CD4-positive, alpha-beta T cell (primary cell): ENCODE results near the gene IGF2BP2. TPM values are rescaled to one million over a fixed set of nuclear protein-coding genes. Genes with fewer than 3 reads are reported as not detected.
A peak's percentile ranks its signal among the peaks of the same experiment; 100 is the strongest.

Experiments
- ATAC-seq: fragments of 200-7000 bp; cut with Tn5 transposase; one replicate; pipeline ENCODE4 v1.10.0; 2022; ENCODE audit warnings: mild to moderate bottlenecking; ENCODE audit not compliant: poor library complexity
- CTCF ChIA-PET: fragments of 350-600 bp; sonication (Branson Sonifier 250); formaldehyde crosslinking; loops from one replicate; lab custom pipeline; 2021; ENCODE audit warnings: antibody characterized with exemption, inconsistent platforms; lab: Charles Lee
- POLR2A ChIA-PET: fragments of 350-600 bp; sonication (Branson Sonifier 250); formaldehyde crosslinking; loops from one replicate; lab custom pipeline; 2021; ENCODE audit warnings: antibody characterized with exemption, inconsistent platforms; lab: Charles Lee
- DNase-seq, 14 experiments: peaks; one replicate each; pipeline ENCODE4 v3.0.0-alpha.2; 2013 to 2020; ENCODE audit warnings: mixed read lengths in 2 of 14
- H3K27ac ChIP-seq, 2 donors: one replicate each; pipeline versions ENCODE4 v1.5.1 to v1.7.0; 2013; ENCODE audit warnings: low read length in 2 of 2, low read depth in 1 of 2, mild to moderate bottlenecking in 1 of 2
- H3K27me3 ChIP-seq, 2 experiments: 1 replicate in 1 of 2; 2 replicates in 1 of 2; pipeline versions ENCODE4 v1.6.1 to v1.7.0; 2013; ENCODE audit warnings: low read length in 2 of 2, control low read depth in 1 of 2, mild to moderate bottlenecking in 1 of 2, moderate library complexity in 1 of 2; ENCODE audit not compliant: insufficient read depth in 2 of 2, control insufficient read depth in 1 of 2
- H3K36me3 ChIP-seq: one replicate; pipeline ENCODE4 v1.6.1; 2013; ENCODE audit warnings: low read length, control low read depth; ENCODE audit not compliant: insufficient read depth
- H3K4me1 ChIP-seq: one replicate; pipeline ENCODE4 v1.6.1; 2013; ENCODE audit warnings: low read length, control low read depth; ENCODE audit not compliant: insufficient read depth
- H3K4me3 ChIP-seq: one replicate; pipeline ENCODE4 v1.5.1; 2013; ENCODE audit warnings: mild to moderate bottlenecking, low read length, moderate library complexity
- H3K9me3 ChIP-seq, 2 experiments: 1 replicate in 1 of 2; 2 replicates in 1 of 2; pipeline versions ENCODE4 v1.6.1 to v1.7.0; 2013; ENCODE audit warnings: low read length in 2 of 2, mild to moderate bottlenecking in 2 of 2, control low read depth in 1 of 2, moderate library complexity in 1 of 2; ENCODE audit not compliant: control insufficient read depth in 1 of 2, insufficient read depth in 1 of 2
- H3K27ac Mint-ChIP-seq: one replicate; pipeline ENCODE4 v1.8.0; 2020; ENCODE audit warnings: mixed read lengths
- H3K27me3 Mint-ChIP-seq: one replicate; pipeline ENCODE4 v1.8.0; 2021; ENCODE audit warnings: mixed read lengths
- H3K36me3 Mint-ChIP-seq: one replicate; pipeline ENCODE4 v1.8.0; 2021; ENCODE audit warnings: low read depth, mixed read lengths
- H3K4me1 Mint-ChIP-seq: one replicate; pipeline ENCODE4 v1.8.0; 2021; ENCODE audit warnings: low read depth, mixed read lengths
- H3K4me3 Mint-ChIP-seq: one replicate; pipeline ENCODE4 v1.8.0; 2020; ENCODE audit warnings: mild to moderate bottlenecking, mixed read lengths
- H3K9me3 Mint-ChIP-seq: one replicate; pipeline ENCODE4 v1.8.0; 2020; ENCODE audit warnings: mixed read lengths
- intact Hi-C, 2 experiments: fragments of 100-400 bp; cut with DNase I in 1 of 2; cut with micrococcal nuclease in 1 of 2; formaldehyde crosslinking; loops; one replicate each; pipeline versions ENCODE4 v1.15.1 to v1.9.0; 2023 to 2025; cut with DNase I, micrococcal nuclease
- total RNA-seq, 174 experiments: library from RNA in 2 of 174; stranded (reverse) in 2 of 174; gene quantifications; one replicate each; pipeline ENCODE4 v1.2.3 and lab custom pipeline; 2021 to 2026
- TF ChIP-seq, protein P1 (sequence below): fragments of 200-600 bp; IDR thresholded peaks from one replicate; pipeline ENCODE4 v1.8.0; 2022; ENCODE audit warnings: antibody characterized with exemption, mild to moderate bottlenecking

Gene IGF2BP2
- total RNA-seq, 2 experiments from 2014 or later = 0.25 to 0.50 TPM

GRCh38 chr3:185659942-185660921 lies 164.6 kb downstream of the IGF2BP2 start:
- Histone ChIP-seq H3K36me3 (no peaks in the 10 kb centered on the region), H3K27me3 (no peaks in the 10 kb centered on the region), H3K4me1 (peaks cover 6% of the 10 kb centered on the region), H3K4me3 (no peak overlapping the region), H3K9me3 (no peaks in the 10 kb centered on the region), H3K27ac (no peak overlapping the region)
- Mint-ChIP-seq H3K4me1 (no peaks in the 10 kb centered on the region), H3K4me3 (no peak overlapping the region), H3K9me3 (no peaks in the 10 kb centered on the region), H3K27ac (no peak overlapping the region), H3K27me3 (peaks cover 13% of the 10 kb centered on the region), H3K36me3 (no peaks in the 10 kb centered on the region)
- ChIA-PET CTCF (interaction anchor here (1.1 to 1.6 kb wide), 8 partner anchors 9 to 880 kb away, joined by 3 to 6 read pairs (median 4); no protein-coding TSS in a partner anchor), POLR2A (interaction anchor here (0.6 to 1.0 kb wide), 2 partner anchors 17 to 20 kb away, joined by 3 read pairs; no protein-coding TSS in a partner anchor)
- ATAC-seq = peak; percentile 67
- peak; percentile 22 to 77 (median 46) for DNase-seq
- intact Hi-C loops = no loop called here
- TF ChIP-seq, protein P1, sequence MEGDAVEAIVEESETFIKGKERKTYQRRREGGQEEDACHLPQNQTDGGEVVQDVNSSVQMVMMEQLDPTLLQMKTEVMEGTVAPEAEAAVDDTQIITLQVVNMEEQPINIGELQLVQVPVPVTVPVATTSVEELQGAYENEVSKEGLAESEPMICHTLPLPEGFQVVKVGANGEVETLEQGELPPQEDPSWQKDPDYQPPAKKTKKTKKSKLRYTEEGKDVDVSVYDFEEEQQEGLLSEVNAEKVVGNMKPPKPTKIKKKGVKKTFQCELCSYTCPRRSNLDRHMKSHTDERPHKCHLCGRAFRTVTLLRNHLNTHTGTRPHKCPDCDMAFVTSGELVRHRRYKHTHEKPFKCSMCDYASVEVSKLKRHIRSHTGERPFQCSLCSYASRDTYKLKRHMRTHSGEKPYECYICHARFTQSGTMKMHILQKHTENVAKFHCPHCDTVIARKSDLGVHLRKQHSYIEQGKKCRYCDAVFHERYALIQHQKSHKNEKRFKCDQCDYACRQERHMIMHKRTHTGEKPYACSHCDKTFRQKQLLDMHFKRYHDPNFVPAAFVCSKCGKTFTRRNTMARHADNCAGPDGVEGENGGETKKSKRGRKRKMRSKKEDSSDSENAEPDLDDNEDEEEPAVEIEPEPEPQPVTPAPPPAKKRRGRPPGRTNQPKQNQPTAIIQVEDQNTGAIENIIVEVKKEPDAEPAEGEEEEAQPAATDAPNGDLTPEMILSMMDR = peak; percentile 81

- Histone ChIP-seq H3K9me3 (no peaks in the 10 kb centered on the region), H3K4me3 (no peak overlapping the region), H3K4me1 (peaks cover 6% of the 10 kb centered on the region), H3K36me3 (no peaks in the 10 kb centered on the region), H3K27me3 (no peaks in the 10 kb centered on the region), H3K27ac (no peak overlapping the region)
- Mint-ChIP-seq H3K9me3 (no peaks in the 10 kb centered on the region), H3K36me3 (no peaks in the 10 kb centered on the region), H3K27me3 (peaks cover 8% of the 10 kb centered on the region), H3K4me1 (no peaks in the 10 kb centered on the region), H3K4me3 (no peak overlapping the region), H3K27ac (no peak overlapping the region)
- intact Hi-C loops = no loop called here
- TF ChIP-seq, protein P1 = no peak
- POLR2A ChIA-PET = no interaction called here
- CTCF ChIA-PET = no interaction called here
- no peak for DNase-seq
- ATAC-seq = no peak
These were observed 165.9 kb downstream of the IGF2BP2 start for GRCh38 chr3:185658943-185659342.

GRCh38 chr3:185658504-185658912 lies 166.3 kb downstream of the IGF2BP2 start:
- Mint-ChIP-seq H3K9me3 (no peaks in the 10 kb centered on the region), H3K4me3 (no peak overlapping the region), H3K27ac (no peak overlapping the region), H3K27me3 (peaks cover 8% of the 10 kb centered on the region), H3K4me1 (no peaks in the 10 kb centered on the region), H3K36me3 (no peaks in the 10 kb centered on the region)
- DNase-seq (no peak), ATAC-seq (no peak)
- ChIA-PET POLR2A (no interaction called here), CTCF (no interaction called here)
- Histone ChIP-seq H3K36me3 (no peaks in the 10 kb centered on the region), H3K27ac (no peak overlapping the region), H3K27me3 (no peaks in the 10 kb centered on the region), H3K4me1 (peaks cover 6% of the 10 kb centered on the region), H3K9me3 (no peaks in the 10 kb centered on the region), H3K4me3 (no peak overlapping the region)
- TF ChIP-seq, protein P1 = no peak
- intact Hi-C loops = no loop called here
